HG02840 (cell line): ENCODE measurements around the gene GCA.

Source experiments
- ATAC-seq: cut with Tn5 transposase; IDR thresholded peaks from one replicate; pipeline ENCODE4 v1.9.1; 2021; ENCODE audit warnings: mild to moderate bottlenecking, moderate library complexity, moderate number of reproducible peaks; ENCODE audit not compliant: unreplicated experiment, low FRiP score

Gene GCA

DNA sequence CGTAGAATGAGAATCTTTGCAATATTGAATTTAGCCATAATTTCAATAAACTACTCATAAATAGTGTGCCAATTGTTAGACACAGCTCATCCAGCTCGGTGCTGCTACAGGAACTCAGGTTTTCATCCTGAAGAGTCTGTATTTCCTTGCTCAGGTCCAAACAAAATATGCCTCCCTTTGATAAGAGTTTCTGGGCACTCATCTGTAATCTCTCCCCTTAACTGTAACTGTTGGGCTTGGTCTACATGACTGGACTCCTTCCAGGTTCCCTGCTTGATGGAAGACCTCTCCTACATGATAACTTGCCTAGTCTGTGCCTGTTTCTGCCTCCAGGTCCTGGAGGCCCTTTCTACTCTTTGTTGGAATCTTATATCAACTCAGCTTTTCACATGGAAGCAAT lies 57.9 kb downstream of the GCA start:
- ATAC-seq: no peak

- no peak for ATAC-seq
Measured at GRCh38 chr2:162403884-162404283, 60.0 kb downstream of the GCA start.
